Jurkat, Clone E6-1 (cell line): ENCODE results near the gene EPS8L1.
A peak's percentile ranks its signal among the peaks of the same experiment; 100 is the strongest.
"Not testable (repeated sequence)": the region's sequence is repeated elsewhere in the genome, so short reads cannot be mapped to it uniquely, and the experiment has no call there.

ENCODE experiments used
- DNase-seq: peaks from one replicate; pipeline ENCODE4 v3.0.0-alpha.2; 2011; ENCODE audit warnings: low read depth, low spot score
- H3K4me3 ChIP-seq: 2 replicates; pipeline ENCODE4 v1.5.1; 2011; ENCODE audit warnings: mild to moderate bottlenecking, low read length, control low read depth, moderate library complexity

Gene EPS8L1

GRCh38 chr19:55107252-55107651 lies 31.6 kb downstream of the EPS8L1 start:
- H3K4me3 ChIP-seq, DNase-seq: not testable (repeated sequence)

DNA sequence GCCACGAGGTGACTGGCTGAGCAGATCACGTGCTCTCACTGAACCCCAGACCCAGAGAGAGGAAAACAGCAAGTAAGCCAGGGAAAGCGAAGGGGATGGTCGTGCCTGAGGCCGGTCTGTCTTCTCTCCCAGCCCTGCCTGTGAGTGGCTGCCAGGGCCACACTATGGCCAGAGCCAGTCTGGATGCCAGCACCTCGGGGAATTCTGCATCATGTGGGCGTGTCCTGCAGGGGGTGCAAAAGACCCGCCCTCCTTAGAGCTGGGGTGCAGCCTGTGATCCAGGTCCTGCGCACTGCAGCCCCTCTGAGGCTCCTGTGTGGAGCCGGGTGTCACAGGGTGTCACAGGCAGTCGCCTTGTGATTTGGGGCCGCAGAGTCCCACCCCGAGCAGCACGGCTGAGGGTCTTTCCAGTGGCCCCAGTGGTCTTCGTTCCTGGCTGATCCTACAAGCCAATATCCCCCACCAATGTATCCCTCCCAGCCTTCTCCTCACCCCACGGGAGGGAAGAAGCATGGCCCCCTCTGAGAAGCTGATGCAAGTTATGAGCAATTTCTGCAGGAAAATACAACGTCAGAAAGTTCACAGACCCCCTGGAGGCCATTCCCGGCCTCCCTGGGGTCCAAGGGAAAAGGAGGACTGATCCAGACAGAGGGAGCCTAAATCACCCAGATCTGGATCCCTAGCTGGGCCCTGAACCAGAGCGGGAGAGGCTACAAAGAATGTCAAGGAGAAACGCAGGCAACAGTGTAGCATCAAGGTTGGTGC lies 34.0 kb downstream of the EPS8L1 start:
- no peak overlapping the region for H3K4me3 ChIP-seq
- DNase-seq = no peak

GRCh38 chr19:55111238-55111831 lies 35.7 kb downstream of the EPS8L1 start:
- no peak overlapping the region for H3K4me3 ChIP-seq
- no peak for DNase-seq

DNA sequence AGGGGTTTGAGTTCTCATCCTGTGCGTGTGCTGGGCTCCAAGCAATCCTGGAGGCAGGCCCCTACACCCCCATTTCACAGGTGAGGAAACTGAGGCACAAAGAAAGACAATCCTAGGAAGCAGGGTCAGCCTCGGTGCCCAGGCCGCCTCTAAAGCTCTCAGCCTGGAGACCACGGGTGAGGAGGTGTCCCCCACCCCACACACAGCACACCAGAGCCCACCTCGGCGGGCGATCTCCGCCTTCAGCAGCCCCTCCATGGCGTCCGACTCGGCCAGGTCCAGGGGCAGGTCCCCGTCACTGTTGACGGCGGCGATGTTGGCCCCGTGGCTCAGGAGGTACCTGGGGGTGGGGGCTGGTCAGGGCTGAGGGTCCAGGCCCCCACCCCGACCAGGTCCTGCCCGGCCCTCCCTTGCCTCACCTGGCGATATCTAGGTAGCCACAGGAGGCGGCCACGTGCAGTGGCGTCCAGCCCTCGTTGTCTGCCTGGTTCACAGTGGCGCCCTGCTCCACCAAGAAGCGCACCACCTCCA lies 36.6 kb downstream of the EPS8L1 start:
- no peak overlapping the region for H3K4me3 ChIP-seq
- no peak for DNase-seq

DNA sequence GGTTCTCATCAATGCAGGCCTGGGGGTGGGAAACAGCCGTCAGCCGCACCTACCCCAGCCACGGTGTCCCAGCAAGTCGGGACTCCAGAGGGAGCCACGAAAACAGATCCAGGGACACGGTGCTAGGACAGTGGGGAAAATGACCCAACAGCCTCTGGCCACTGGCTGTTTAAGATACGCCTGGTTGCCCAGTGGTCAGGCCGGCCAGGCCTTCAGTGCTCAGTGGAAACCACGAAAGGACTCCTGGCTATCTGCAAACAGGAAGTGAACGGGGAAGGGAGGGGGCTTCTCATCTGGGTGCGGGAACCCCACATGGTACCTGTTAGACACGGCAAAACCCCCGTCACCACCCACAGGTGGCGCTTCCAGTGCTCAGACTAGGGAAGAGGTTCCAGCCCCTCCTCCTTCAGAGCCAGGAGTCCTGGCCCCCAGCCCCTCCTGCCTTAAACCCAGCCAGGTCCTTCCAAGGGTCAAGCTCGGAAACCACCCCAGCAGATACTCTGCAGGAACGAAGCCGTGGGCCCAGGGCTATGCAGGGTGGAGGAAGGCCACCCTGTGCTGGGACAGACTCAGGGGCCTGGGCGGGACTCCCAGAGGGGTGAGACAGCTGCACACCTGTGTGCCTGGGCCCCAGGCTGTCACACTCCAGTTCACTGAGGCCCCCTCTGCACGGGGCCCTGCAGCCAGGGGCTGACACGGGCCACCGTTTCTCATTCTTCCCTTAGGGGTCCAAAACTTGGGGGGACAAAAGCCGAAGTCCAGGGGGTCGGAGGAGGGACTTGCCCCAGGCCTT lies 37.3 kb downstream of the EPS8L1 start:
- H3K4me3 ChIP-seq = no peak overlapping the region
- DNase-seq = no peak

GRCh38 chr19:55113570-55114039 lies 37.9 kb downstream of the EPS8L1 start:
- no peak for DNase-seq
- no peak overlapping the region for H3K4me3 ChIP-seq

GRCh38 chr19:55114566-55115145 lies 39.0 kb downstream of the EPS8L1 start:
- no peak for DNase-seq
- no peak overlapping the region for H3K4me3 ChIP-seq

DNA sequence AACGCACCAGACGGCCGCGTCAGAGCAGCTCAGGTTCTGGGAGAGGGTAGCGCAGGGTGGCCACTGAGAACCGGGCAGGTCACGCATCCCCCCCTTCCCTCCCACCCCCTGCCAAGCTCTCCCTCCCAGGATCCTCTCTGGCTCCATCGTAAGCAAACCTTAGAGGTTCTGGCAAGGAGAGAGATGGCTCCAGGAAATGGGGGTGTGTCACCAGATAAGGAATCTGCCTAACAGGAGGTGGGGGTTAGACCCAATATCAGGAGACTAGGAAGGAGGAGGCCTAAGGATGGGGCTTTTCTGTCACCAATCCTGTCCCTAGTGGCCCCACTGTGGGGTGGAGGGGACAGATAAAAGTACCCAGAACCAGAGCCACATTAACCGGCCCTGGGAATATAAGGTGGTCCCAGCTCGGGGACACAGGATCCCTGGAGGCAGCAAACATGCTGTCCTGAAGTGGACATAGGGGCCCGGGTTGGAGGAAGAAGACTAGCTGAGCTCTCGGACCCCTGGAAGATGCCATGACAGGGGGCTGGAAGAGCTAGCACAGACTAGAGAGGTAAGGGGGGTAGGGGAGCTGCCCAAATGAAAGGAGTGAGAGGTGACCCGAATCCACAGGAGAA lies 39.9 kb downstream of the EPS8L1 start:
- peak overlapping the region; percentile 94 for H3K4me3 ChIP-seq
- no peak for DNase-seq

DNA sequence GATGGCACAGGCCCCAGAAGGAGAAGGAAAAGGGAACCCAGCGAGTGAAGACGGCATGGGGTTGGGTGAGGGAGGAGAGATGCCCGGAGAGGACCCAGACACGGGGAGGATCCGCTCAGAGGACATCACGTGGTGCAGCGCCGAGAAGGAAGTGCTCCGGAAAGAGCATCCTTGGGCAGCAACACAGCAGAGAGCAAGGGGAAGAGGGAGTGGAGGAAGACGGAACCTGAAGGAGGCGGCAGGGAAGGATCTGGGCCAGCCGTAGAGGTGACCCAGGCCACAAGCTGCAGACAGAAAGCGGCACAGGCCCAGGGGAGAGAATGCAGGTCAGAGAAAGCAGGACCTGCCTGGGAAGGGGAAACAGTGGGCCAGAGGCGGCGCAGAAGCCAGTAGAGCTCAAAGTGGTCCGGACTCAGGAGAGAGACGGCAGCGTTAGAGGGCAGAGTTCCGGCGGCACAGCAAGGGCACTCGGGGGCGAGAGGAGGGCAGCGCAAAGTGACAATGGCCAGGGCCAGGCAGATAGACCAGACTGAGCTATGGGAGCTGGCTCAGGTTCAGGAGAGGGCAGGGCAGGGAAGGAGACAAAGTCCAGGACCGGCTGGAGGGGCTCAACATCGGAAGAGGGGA lies 40.7 kb downstream of the EPS8L1 start:
- no peak for DNase-seq
- H3K4me3 ChIP-seq = peak overlapping the region; percentile 94

DNA sequence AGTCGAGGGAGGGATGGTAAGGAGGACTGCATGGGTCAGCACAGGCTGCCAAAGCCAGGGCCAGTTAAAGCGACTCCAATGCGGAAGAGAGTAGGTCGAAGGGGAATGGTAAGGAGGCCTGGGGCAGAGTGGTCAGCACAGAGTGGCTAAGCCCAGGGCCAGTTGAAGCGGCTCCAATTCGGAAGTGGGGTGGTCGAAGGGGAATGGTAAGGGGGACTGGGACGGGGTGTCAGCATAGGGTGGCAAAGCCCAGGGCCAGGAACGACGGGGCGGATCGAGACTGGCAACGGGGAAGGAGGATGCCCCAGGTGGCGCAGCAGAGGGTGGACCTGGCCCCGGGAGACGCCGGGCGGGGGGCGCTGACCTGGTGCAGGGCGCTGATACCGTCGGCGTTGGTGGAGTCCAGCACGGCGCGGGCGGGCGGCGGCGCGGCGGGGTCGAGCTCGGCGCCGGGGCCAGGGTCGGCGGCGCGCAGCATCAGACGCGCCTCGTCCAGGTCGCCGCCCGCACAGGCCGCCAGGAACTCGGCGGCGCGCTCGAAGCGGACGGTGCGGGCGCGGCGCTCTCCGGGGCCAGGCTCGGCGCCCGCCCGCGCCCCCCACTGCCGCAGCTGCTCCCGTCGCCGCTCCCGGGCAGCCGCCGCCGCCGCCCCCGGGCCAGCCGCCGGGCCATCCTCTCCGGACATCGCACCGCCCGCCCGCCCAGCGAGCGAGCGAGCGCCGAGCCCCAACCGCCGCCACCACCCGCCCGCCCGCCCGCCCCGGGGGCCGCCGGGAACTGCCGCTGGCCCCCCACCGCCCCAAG lies 41.4 kb downstream of the EPS8L1 start, which contains the start of gene PPP1R12C:
PPP1R12C (minus strand) TSS at position 779 of the 804 bp plus-strand sequence; CDS start at position 685, 94 bp downstream.
- H3K4me3 ChIP-seq = peak within 1 kb of the TSS; percentile 94
- DNase-seq = no peak

DNA sequence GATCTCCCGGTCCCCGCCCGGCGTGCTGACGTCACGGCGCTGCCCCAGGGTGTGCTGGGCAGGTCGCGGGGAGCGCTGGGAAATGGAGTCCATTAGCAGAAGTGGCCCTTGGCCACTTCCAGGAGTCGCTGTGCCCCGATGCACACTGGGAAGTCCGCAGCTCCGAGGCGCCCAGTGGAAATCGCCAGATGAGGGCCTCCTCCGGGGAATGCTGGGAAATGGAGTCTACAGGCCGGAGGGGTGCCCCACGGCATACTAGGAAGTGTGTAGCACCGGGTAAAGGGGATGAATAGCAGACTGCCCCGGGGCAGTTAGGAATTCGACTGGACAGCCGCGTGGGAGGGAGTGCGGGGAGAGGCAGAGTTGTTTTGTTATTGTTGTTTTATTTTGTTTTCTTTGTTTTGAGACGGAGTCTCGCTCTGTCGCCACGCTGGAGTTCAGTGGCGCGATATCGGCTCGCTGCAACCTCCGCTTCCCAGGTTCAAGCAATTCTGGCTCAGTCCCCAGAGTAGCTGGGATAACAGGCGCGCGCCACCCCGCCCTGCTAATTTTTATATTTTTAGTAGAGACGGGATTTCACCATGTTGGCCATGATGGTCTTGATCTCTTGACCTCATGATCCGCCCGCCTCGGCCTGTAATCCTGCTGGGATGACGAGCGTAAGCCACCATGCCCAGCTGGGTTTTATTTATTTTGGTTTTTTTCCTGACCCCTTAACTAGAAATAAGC lies 42.2 kb downstream of the EPS8L1 start:
- H3K4me3 ChIP-seq = peak overlapping the region; percentile 85
- peak; percentile 96 for DNase-seq

DNA sequence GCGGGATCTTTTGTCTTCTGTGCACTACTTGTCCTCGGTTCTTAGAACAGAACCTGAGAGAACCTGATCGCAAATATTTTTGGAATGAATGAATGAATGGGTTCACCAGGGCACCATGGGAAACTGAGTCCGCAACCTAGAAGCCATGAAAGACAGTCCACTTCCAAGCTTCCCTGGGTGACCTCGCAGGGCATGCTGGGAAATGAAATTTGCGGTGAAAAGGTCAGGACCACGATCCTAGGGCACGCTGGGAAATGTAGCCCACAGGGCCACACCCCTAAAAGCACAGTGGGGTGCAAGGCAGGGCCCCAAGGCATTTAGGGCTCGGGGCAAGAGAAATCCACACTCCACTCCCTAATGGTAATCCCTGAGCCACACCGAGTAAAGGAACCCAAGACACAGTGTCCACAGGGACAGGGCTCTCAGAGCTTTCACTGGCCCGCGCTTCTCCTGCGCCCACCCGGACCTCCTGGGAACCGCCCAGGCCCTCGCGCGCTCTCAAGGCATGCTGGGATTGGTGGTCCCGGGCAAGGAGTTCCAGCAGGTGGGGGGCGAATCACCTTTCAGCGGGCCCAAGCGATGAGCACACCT lies 42.8 kb downstream of the EPS8L1 start:
- peak overlapping the region; percentile 85 for H3K4me3 ChIP-seq
- no peak for DNase-seq

DNA sequence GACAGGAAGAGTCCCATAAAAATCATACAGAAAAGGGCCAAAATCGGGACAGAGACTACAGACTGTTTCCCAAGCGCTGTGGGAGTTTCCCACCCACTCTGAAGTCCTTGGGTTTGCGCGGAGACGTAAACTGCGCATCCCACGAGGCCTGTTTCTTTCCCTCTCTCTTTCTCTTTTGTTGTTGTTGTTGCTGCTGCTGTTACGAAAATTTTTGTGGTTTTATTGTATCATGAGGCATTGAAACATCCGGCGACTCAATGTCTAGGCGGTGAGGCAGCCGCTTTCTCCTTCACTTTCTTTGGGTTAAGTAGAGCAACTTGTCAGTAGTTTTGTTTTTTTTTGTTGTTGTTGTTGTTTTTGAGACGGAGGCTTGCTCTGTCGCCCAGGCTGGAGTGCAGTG lies 43.4 kb downstream of the EPS8L1 start:
- H3K4me3 ChIP-seq = no peak overlapping the region
- no peak for DNase-seq

- DNase-seq = no peak
- no peak overlapping the region for H3K4me3 ChIP-seq
These were observed 55.8 kb downstream of the EPS8L1 start for GRCh38 chr19:55131421-55131820.

DNA sequence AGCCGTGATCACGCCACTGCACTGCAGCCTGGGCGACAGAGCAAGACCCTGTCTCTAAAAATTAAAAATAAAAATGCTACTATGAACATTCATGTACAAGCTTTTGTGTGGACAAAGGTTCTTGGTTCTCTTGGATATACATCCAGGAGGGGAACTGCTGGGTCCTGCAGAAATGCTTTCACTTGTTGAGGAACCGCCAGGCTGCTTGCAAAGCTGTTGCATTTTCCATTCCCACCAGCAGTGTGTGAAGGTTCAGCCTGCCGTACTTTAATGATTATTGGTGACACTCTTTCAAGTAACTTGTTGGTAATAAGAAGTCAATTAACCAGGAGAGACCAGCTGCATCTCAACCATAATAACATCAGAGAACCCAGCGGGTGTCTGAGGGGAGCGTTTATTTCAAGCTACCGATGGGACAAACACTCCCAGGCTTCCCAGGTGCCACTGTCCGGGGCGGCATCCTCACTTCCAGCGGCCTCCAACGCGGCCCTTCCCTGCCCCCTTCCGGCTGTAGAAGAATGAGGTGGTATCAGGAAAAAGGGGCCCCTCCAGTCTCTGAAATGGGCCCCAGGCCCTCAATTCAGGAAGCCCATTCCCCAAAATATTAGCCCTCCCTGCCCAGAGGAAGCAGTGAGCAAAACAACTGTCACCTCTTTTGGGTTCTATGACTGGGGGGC lies 56.9 kb downstream of the EPS8L1 start:
- no peak for DNase-seq
- H3K4me3 ChIP-seq = no peak overlapping the region
